Activated effector memory CD4-positive, alpha-beta T cell treated with anti-CD3 and anti-CD28 coated beads, Interleukin-2, amount 50 U/mL, for 16 hours (primary cell): Measurements from ENCODE around the gene TRPM3.

ENCODE experiments used
- DNase-seq: peaks from one replicate; pipeline ENCODE4 v3.0.0-alpha.2; 2020

The TRPM3 gene

DNA sequence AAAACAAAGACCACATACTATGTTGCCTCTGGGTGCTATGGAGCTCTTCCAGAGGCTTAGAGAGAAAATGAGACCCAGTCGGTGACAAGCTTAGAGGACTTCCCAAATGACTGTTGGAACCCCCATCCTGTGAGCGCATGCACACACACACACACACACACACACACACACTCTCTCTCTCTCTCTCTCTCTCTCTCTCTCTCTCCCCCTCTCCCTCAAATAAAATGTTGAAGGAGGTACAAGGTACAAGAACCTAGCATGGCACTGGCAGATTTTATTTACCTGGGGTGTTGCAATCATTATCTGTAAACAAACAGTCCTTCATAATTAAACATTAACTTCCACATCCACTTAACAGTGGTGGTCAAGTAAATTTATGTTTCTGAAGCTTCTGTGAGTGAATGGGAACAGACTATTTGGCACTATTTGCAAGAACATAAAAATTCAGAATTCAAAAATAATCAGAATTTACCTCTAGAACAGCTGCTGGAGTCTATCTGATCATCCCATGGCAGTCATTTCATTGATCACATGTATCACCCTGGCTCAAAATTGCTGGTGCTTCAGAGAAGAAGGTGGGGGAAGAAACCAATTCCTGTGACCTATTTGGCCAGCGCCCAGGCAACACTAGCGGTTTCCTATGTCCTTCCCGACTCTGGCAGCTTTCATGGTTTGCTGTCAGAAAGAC is 24.9 kb downstream of the TRPM3 start:
- no peak for DNase-seq

DNA sequence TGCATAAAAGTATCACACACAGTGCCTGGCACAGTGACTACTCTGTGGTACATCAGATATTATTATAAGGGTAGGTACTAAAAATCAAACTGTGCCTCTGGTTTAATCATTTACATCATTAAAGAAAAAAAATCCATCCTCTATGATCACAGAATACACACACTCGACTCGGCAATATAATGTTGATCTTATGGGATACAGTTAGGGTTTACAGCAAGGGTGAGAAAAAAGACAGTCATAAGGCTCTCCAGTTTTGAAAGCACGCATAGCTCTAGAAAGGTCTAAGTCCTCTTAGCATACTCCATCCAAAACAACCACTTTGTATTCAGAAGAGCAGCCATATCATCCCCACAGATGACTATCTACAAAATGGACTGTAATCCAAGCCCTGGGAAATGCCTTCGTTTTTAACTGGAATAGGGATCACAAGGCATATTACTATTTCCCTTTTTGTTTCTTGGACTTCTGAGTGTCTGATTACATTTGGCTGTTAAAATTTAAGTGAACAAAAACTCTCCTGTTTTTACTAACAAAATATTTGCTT is 26.6 kb downstream of the TRPM3 start:
- DNase-seq: no peak

GRCh38 chr9:71090896-71091295 is 30.5 kb downstream of the TRPM3 start:
- no peak for DNase-seq

GRCh38 chr9:71079451-71079850 is 42.0 kb downstream of the TRPM3 start:
- no peak for DNase-seq

DNA sequence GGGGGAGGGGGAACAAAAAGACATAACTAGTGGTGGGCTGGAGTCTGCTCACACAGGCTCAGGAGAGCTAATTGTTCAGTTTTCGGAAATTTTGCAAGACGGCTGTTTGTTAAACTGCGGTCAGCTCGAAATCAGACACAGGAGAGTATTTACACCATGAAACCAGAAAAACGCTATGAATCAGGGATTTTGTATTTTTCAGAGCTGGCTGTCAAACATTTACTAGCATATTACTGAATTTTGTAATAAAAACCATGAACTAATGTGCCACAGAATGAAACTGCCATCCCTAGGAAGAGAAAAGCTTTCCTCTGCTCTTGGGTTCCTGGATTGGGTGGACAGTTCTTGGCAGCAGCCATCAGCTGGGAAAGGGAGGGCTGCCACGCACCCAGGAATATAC is 45.3 kb downstream of the TRPM3 start:
- DNase-seq: no peak

GRCh38 chr9:71073494-71073893 is 47.9 kb downstream of the TRPM3 start:
- DNase-seq: no peak

- DNase-seq: no peak
Observed at GRCh38 chr9:71072587-71072986, 48.8 kb downstream of the TRPM3 start.

GRCh38 chr9:71071633-71072032 is 49.8 kb downstream of the TRPM3 start:
- no peak for DNase-seq

GRCh38 chr9:71058660-71059059 is 62.8 kb downstream of the TRPM3 start:
- DNase-seq: no peak

DNA sequence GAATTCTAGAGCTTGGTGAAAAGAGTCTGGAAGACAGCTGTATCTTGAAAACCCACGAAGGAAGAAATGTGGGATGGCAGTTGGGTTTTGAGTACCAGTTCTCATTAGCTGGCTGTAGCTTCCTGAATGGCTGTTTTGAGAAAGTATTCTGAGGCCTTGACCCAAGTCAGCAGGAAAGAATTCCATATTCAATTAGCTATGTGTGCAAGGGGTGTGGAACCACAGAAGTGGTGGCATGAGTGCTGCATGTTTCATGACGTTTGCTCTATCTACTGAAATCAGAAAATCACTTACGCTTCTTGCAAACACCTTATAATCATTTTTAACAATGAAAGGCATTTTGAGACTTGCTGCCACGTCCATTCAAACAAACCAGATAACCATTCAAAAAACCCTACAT is 69.1 kb downstream of the TRPM3 start:
- no peak for DNase-seq

GRCh38 chr9:71048280-71048679 is 73.1 kb downstream of the TRPM3 start:
- DNase-seq: no peak

DNA sequence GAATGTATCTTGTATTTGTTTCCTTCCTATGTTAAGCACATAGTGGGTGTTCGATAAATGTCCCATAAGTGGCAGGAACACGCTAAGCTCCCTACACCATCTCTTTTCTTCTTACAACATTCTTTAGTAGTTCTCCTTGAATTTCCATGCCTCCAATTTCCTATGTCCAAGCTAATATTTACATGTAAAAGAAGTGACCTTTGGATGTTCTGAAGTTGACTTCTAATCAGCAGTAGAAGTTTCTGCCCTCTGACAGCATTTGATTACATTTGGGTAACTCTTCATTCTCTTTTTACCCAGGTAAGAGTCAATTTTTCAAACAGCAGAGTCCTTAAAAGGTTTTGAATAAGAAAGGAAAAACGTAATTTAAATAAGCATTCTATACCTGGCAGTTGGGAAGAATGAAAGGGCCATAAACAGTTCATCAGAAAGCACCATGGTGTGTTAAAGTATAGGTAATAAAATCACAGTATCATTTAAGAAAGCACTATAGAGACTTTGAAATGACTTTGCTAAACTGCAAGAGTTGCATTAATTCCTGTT is 78.9 kb downstream of the TRPM3 start:
- no peak for DNase-seq

DNA sequence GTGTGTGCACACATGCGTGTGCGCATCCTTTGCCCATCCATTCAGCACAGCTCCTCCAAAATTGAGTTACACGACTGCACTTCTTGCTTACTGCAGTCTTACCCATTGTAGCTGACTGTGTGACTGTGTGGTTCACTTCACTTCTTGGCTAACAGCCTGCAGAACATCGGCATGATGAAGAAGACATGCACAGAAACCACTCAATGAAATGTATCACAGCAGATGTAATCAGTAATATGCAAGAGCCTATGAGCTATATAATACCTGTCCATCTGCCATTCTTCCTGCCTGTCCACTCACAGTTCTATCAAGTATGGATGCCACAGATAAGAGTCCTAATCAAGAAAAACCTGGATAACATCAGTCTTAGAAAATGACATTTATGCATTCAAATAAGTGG is 83.9 kb downstream of the TRPM3 start:
- DNase-seq: no peak

DNA sequence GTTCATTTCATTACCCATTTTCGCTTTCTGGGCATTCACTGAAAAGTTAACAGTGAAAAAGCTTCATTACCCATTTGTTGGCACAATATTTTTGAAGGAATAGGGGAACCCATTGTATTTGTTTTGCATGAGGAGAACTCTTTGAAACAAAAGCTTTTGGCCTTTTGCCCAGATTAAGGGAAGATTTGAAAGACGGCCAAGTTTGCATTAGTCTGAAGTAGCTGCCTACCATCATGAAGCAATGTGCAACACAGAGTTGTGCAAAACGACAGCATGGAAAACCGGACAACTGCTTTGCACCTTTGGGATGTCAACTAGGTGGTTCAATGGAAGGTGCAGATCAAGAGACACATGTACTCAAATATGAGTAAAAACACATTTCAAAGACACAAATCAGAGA is 84.9 kb downstream of the TRPM3 start:
- DNase-seq: no peak

DNA sequence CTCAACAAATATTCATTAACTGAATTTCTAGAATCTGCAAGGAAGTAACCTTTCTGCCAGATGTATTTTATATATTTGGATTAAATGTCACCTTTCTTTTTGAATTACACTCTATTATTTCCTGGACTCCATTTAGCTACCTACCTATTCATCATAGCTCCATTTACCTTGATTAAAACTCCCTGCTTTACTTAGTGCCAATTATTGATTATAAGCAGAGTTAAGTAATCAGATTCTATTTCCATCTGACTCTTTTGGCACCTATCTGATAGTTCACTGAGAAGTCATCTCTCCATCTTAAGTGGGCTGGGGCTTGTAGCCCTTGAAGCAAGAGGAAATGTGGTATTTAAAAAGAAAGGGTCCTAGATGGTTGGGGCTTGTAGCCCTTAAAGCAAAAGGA is 88.6 kb downstream of the TRPM3 start:
- DNase-seq: no peak

DNA sequence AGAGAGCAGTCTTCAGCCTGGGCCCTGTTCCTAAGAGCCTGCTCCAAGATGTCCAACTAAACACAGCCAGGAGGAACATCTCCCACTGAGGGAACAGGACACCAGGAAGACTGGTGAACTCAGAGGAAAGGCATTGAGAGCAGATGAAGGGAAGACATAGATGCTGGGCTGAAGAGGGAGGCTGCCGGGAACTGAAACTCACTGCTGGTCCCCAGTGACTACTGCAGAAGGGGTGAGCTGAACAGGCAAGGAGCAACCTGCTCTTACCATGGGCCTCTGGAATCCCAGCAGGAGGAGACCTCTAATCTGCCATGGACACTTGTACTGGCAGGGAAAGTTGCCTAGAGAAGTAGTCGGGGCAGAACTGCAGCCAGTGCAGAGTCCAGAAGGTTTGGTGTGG is 95.7 kb downstream of the TRPM3 start:
- no peak for DNase-seq

GRCh38 chr9:71025201-71025600 is 96.2 kb downstream of the TRPM3 start:
- DNase-seq: no peak

DNA sequence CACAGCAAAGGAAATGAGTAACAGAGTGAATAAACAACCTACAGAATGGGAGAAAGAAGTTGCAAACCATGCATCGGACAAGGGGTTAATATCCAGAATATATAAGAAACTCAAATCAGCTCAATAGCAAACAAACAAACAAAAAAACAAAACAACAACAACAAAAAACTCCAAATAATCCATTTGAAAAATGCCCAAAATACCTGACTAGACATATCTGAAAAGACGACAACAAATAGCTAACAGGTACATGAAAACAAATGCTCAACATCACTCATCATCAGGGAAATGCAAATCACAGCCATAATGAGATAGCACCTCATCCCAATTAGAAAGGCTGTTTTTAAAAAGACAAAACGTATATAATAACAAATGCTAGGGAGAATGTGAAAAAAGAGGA is 111.2 kb downstream of the TRPM3 start:
- no peak for DNase-seq

GRCh38 chr9:71005456-71005855 is 116.0 kb downstream of the TRPM3 start:
- no peak for DNase-seq

GRCh38 chr9:71004196-71004595 is 117.2 kb downstream of the TRPM3 start:
- no peak for DNase-seq

- no peak for DNase-seq
Observed at GRCh38 chr9:71003346-71003745, 118.1 kb downstream of the TRPM3 start.

- DNase-seq: no peak
Observed at GRCh38 chr9:71001780-71002386, 119.5 kb downstream of the TRPM3 start.

DNA sequence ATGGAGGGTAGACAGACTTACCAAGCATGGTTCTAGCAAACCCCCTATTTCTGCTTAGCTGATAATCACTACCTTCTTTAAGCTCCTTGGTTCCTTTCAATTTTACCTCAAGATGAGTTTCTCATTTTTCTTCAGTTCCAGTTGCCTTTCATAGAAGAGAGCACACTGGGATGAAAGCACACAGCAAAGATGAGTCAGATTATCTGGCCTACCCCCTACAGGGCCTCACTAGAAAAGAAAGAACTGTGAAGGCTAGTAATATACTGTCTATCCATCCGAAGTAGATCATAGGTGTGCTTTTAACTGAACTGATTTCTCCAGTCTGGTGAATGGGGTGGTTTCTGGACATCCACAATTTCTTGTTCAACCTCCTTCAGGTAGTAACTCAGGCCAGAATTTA is 122.5 kb downstream of the TRPM3 start:
- DNase-seq: no peak

DNA sequence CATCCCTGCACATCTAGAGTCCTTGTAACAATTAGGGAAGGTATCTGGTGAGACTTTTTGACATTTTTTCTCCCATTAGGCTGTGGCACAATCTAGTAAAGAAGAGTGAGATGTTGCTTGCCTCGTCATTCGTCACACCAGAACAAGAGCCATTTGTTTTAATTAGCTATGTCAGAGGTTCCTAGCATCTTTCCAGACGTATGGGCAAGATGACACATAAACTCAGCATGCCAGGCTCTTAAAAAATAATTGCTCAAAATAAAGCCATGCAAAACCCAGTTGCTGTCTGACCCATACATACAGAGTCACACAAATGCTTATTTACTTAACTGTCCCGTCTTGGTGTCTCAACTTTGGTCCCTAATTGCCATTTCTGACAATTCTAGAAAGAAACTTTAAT is 125.9 kb downstream of the TRPM3 start:
- no peak for DNase-seq

GRCh38 chr9:70994582-70994981 is 126.8 kb downstream of the TRPM3 start:
- no peak for DNase-seq
